HG03575 (cell line): Measurements from ENCODE around the gene TNRC6A.
"Not testable (repeated sequence)": the region's sequence is repeated elsewhere in the genome, so short reads cannot be mapped to it uniquely, and the experiment has no call there.

ENCODE experiments used
- ATAC-seq: cut with Tn5 transposase; IDR thresholded peaks from one replicate; pipeline ENCODE4 v1.9.1; 2021; ENCODE audit not compliant: unreplicated experiment, insufficient number of reproducible peaks, low FRiP score; ENCODE audit errors: extremely low read depth

Gene TNRC6A

DNA sequence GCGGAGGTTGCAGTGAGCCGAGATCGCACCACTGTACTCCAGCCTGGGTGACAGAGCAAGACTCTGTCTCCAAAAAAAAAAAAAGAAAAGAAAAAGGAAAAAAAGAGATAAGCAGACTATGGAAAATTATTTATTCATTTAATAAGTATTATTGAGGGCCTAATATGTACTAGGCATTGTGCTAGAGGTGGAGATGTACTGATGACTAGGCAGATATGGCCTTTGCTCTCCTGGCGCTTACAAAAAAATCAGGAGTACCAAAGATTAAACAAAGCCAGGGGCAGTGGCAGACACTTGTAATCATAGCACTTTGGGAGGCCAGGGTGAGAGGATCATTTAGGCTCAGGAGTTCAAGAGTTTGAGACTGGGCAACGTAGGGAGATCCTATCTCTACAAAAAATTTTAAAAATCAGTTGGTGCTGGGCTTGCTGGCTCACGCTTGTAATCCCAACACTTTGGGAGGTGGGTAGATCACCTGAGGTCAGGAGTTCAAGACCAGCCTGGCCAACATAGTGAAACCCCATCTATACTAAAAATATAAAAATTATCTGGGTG, 10.4 kb upstream of the TNRC6A start:
- ATAC-seq = no peak

DNA sequence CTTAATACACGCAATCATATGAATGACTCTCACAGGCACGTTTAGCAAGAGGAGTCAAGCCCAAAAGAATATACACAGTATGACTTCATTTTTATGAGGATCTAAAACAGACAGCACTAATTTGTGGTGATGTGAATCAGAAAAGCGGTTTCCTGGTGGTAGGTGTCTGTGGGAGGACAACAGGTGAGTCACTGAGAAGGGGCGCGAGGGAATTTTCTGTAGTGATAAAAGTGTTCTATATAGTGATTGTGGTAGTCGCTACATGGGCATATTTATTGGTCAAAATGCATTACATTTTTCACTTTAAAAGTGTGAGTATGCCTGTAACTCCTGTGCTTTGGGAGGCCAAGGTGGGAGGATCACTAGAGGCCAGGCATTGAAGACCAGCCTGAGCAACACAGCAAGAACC, 7.6 kb upstream of the TNRC6A start:
- no peak for ATAC-seq

DNA sequence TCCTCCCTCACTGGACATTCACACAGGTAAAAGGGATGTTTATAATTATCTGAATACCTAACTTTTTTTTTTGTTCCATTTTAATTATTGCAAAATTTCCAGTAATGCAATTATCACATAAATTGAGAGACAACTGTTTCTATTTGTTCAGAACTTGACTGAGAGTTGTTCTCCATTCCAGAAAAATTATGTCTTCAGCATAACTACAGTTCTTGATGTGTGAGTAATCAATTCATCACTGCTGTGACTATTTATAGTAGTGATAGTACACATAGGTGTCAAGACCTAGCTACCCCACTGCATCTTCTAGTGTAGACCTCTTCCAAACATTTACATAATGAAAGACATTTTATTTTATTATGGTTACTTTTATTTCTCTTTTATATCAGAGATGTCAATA, 5.8 kb upstream of the TNRC6A start:
- no peak for ATAC-seq

DNA sequence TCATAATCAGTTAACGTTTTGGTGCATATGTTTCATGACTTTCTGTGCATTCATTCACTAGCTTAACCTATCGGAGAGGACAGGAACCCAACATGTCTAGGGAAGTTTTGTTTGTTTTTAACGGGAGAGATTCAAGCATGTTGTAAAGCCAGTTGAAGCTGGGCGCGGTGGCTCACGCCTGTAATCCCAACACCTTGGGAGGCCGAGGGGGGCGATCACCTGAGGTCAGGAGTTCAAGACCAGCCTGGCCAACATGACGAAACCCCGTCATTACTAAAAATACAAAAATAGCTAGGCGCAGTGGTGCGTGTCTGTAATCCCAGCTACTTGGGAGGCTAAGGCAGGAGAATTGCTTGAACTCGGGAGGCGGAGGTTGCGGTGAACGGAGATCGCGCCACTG, 1.4 kb upstream of the TNRC6A start:
- no peak for ATAC-seq

DNA sequence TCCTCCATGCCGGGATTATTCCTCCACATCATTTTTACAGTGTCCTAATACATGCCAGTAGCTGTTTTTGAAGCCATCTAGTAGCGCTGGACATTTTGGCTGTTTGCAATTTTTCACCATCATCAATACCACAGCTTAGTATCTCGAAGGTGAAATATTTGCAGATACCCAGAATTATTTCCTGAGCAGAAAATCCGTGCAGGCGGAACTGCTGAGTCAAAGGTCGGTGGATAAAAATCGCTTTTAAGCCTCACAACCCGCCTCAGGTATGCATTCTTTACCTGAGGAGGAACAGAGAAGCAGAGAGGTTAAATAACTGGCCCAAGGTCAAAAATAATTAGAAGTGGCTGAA, 584 bp upstream of the TNRC6A start:
- ATAC-seq = no peak

DNA sequence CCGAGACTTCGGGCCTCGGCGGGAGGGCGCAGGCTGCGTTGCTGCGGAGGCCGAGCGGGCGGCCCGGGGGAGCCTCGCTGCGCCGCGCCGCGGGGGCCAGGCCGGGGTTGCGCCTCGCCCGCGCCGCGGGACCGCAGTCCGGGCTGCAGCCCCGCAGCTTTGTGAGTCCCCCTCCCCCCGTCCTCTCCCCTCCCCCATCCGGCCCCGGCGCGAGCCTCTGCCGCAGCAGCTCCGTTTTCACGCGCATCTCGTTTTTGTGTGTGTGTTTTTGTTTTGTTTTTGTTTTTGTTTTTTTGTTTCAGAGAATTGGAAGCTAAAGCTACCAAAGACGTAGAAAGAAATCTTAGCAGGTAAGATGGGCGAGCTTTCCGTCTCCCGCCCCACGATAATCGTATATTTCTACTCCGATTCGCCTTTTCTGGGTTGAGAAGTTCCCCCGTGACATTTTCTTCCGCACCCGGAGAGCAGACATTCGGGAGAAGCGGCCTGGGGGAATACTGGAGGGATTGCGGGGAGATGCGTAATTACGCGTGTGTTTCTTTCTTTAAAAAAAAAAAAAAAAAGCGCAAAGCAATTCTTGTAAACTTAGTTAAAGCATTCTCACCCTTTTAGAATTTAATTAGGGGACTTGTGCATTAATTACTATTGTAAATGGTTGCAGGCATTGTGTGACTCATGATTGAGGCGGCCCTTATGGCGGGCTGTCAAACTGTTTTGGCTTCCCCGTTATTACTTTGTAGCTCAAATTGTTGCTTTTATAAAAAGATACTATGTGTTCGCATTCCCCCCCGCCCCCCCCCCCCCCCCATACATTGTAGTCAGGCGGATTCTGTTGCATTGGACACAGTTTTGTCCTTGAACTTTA, 732 bp downstream of the TNRC6A start:
- ATAC-seq = no peak

DNA sequence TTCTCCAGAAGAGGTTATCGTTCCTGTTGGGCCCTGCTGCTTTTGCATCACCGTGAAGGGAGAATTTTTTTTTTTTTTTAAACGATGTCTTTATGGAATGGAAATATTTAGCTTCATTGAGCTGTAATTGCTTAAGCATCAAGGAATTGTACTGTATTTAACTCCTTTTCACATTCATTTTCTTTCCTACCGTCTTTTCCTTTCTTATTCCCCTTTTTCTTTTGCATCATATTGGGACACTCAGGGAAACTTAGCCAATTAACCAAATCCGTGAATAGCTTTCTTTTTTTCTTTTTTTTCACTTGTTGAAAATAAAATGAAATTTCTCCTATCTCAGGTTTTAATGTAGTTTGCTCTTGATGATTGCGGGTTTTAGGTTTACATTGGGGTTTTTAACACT, 1.5 kb downstream of the TNRC6A start:
- ATAC-seq = no peak

DNA sequence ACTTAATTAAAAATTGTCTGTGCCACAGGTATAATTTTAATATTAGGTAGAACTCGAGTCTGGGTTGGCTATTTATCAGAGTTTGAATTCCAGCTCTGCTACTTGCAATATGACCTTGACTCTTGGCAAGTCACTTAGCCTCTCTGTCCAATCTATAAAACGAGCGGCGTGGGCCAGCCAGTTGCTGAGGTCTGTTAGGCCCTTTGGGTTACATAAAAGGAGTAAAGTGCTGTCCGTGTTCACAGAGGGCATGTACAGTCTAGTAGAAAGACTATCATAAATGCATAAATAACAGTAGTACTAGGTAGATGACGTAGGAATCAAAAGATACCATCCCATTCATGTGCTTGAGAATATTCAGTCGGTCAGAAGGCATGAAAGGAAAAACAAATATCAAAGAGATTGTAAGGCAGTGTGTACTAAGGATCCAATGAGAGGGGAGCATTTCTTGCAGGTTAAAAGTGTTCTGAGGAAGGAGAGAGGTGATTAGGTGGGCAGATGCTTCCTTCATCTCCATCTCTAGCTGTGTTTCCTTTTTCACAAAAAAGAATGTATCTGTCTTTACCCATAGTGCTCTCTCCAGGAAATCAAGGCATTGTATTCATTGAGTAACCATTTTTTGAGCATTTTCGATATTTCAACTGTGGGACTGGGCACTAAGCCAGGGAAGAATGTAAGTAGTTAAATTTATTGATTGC, 2.4 kb downstream of the TNRC6A start:
- no peak for ATAC-seq

DNA sequence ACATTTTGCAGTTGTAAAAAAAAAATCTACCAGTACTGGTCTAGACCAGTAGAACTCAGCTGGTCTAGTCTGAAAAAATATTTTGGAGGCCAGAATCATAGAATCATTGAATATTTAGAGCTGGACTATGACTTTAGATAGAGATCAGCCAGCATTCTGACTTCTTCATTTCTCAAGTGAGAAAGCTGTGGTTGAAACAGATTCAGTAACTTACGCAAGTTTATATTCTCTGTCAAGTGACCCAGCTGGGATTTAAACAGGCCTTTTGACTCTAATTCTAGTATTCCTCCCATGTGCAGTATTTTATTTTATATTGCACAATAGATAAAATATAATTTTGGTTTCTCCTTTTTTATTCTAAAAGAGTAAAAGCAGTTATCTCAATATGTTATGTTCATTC, 4.9 kb downstream of the TNRC6A start:
- ATAC-seq = no peak

DNA sequence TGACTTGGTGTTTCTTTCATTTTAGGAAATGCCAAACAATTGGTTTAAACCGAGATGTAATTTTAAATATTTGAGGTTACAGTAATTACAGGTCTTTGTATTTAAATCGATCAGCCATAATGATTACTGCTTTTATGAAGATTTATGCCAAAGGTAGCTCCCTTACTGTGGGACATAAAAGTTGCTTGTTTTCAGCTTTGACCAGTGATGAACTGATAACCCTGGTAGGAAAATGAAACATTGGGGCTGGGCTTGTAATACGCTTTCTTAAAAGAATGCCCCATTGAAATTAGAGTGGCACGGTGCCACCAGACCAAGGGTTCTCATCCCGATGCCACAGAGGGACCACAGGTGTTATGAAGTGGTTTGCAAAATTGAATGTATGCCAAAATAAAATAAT, 7.3 kb downstream of the TNRC6A start:
- no peak for ATAC-seq

DNA sequence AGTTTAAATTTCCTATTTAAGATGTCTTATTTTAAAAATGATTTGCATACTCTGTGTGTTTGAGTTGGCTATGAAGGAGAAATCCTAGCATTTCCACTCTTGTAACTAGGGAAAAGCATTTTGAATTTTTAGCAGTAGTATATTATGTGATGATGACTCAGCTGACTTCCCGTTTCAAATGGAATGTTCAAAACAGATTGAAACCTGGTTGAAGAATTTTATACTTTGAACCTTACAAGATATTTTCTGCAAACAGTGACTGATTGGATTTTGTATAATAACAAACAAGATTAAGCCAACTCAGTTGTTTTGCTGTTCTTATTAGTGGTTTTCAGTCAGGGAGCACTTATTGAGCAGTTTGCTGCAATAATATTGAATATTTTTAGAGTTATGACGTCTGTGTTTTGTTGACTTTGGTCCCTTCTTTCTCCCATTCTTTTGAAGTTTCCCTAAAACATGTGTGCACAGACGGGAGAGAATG, 8.0 kb downstream of the TNRC6A start:
- ATAC-seq = no peak

DNA sequence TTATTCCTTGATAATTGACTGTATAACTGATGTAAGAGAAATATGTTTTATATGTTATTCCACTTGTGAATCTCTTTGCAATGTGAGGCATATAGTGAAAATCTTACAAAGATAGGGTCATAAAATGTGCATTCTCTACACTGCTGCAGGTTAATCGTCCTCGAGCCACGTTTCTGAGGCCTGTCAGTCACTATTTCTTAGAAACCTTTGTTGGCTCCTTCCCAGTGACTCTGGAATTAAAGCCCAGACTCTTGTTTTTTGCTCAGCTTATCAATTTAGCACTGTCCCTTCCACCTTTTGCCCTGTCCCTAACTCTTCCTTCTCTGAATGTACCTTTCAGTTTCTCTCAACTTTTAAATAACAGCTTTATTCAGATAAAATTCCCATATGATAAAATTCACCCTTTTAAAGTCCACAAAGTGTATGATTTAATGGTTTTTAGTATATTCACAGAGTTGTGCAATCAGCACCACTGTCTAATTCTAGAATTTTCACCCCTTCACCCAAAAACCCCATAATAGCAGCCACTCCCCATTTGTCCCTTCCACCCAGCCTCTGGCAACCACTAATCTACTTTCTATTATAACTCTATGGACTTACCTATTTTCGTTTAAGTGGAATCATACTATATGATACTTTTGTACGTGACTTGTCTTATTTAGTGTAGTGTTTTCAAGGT, 8.6 kb downstream of the TNRC6A start:
- no peak for ATAC-seq

DNA sequence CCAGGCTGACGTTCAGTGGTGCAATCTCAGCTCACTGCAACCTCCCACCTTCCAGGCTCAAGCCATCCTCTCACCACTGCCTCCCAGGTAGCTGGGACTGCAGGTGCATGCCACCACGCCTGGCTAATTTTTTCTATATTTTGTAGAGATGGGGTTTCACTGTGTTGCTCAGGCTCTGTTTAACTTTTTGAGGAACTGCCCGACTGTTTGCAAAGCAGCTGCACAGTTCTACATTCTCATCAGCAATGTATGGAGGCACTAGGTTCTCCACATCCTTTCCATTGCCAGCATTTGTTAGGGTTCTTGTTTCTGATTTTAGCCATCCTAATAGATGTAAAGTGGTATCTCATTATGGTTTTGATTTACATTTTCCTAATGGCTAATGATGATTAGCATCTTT, 9.4 kb downstream of the TNRC6A start:
- ATAC-seq = no peak

DNA sequence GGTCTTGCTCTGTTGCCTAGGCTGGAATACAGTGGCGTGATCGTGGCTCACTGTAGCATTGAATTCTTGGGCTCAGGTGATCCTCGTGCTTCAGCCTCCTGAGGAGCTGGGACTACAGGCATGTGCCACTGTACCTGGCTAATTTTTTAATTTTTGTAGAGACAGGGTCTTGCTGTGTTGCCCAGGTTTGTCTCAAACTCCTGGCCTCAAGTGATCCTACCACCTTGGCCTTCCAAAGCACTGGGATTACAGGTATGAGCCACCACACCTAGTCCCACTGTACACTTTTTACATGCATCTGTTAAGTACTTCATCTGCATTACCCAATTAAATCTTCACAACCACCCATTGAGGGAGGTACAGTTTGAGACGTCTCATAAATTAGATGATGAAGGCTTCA, 12.4 kb downstream of the TNRC6A start:
- no peak for ATAC-seq

DNA sequence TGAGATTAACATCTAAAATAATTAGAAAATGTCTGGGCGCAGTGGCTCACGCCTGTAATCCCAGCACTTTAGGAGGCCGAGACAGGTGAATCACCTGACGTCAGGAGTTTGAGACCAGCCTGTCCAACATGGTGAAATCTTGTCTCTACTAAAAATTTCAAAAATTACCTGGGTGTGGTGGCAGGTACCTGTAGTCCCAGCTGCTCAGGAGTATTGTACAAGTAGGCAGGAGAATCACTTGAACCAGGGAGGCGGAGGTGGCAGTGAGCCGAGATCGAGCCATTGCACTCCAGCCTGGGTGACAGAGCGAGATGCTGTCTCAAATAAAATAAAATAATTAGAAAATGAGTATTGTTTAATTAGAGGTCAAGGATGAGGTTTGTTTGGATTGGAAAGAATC, 13.2 kb downstream of the TNRC6A start:
- ATAC-seq = not testable (repeated sequence)

DNA sequence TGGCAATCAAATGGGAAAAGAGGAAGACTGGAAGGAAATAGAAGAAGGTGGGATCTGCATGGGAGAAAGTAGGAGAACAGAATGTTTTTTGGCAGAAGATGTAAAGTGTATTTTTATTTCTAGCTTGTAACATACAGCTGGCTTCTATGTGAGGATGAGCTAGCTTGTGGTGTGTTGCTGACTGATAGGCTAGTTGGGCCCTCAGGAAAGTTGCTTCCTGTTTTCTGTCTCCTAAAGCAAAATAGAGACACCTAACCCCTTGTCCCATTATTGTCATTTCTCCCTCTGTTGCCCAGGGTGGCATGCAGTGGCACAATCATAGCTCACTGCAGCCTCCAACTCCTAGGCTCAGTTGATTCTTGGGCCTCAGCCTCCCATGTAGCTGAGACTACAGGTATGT, 15.9 kb downstream of the TNRC6A start:
- no peak for ATAC-seq

DNA sequence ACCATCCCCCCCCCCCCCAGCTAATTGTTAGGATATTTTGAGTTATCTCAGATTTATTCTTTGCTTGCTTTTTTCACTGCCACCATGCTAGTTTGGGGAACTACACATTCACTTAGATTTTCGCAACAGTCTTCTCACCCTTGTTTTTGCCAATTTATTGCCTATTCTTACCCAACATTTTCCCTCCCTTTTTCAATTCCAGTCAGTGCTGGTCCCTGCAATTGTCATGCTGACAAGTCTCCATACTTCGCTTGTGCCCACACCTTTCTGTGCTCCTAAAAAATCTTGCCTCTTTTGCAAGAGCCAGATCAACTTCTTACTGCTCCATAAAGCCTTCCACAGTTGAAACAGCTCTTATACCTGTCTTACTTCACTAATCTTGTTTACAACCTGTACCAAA, 16.3 kb downstream of the TNRC6A start:
- no peak for ATAC-seq

DNA sequence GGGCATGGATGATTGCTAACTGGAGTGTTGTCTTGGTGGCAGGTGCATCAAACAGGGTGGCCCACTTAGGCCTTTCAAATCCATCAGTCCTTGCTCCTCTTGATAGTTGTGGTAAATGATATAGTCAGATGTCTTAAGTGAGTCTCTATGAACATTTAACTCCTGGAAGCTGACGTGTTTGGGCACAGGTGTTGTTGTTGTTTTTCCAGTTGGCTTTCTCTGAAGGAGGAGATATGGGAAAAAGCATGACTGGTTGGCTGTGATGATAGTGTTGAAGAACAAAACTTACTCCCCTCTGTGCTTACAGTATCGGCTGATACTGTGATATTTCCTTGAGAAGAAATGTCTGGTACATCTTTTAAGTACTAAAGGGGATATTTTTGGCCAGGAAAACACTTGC, 18.0 kb downstream of the TNRC6A start:
- ATAC-seq = no peak

DNA sequence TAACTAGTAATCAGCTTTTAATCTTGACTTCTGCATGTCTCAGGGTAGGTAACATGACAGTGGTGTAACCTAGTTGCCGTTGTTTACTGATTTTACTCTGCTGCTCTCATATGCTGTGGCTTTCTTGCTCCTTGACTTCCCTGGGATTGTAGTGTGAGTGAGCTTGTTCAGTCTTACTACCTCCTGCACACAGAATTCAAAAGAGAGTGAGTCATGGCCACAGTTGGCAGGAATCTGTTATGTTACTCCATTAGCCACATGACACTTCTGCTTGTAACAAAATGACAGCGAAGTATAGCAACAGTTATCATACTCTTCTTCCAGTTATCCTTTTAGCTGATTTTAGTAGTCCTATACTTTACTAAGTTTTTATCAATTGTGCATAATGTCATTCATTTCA, 18.8 kb downstream of the TNRC6A start:
- no peak for ATAC-seq

DNA sequence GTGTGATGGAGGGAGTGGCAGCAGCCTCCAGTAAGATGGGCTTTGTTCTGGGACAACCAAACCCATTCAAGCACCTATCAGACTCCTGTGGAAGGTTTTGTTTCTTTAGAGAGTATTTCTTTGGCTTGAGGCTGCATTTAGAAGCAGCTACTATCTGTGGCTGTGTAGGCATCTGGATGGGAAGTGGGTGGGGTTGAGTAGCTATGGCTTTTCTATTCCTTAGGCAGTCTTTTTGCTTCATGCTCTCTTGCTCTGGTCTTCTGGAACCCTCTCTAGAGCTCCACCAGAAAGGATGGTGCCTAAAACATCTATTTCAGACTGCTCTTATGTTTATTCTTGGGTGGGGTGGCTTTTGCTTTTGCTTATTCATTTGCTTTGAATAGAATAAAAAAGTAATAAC, 19.9 kb downstream of the TNRC6A start:
- ATAC-seq = no peak
